Myocyte (in vitro differentiated cells): ENCODE results near the gene TMEM223. TPM values are rescaled to one million over a fixed set of nuclear protein-coding genes. Genes with fewer than 3 reads are reported as not detected.
A peak's percentile ranks its signal among the peaks of the same experiment; 100 is the strongest.
"Not testable (repeated sequence)": the region's sequence is repeated elsewhere in the genome, so short reads cannot be mapped to it uniquely, and the experiment has no call there.

Source experiments
- DNase-seq: peaks from one replicate; pipeline ENCODE4 v3.0.0-alpha.2; 2012; ENCODE audit warnings: low read depth
- microRNA-seq: library from miRNA; unstranded; fragments of <30 nt; microRNA quantifications from one replicate; pipeline ENCODE4, GENCODE V29; 2016
- total RNA-seq: library from RNA; depleted of rRNA; stranded (reverse); fragments of >200 nt; gene quantifications from 2 replicates; pipeline ENCODE4 v1.2.3, GENCODE V29; 2014

TMEM223 gene
- total RNA-seq, 1 donor from 2014 or later, result 33.4 TPM

- no peak for DNase-seq
Observed at GRCh38 chr11:62755086-62755615, 36.7 kb downstream of the TMEM223 start.

DNA sequence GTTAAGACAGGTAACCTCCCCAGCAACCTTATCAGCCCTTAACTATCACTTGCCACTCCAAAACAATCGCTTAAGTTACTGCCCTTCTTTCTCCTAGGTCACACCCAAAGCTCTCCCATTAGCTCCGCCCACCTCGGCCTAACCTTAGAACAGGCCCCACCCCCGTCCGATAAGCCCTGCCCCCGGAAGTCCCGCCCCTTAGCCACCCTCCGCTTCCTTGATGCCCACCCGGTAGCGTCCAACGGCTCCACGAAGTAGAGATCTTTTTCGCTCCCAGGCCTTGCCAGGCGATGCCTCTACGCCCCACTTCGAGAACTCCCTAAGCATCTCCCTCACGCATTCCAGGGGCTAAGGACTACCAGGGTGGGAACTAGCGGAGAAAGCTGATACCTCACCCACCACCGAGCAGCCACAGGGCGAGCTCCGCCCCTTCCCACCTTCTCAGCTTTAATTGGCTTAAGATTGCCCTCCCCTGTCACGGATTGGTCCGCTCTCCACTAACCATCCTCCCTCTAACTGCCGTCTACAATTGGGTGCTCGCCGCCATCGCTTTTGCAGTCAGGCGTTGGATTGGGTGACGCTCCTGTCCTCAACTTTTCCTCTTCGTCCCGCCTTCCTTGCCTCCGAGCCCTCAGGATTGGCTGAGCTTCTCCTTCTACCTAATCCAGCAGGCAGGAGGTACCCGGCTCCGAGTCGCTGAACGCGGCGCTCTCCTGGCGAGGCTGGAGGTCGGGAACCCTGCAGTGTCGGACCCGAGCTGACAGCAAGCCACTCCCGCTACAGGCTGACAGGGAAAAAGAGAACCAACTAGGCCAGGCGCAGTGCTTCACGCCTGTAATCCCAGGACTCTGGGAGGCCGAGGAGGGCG is 37.8 kb downstream of the TMEM223 start, which contains the start of gene ZBTB3:
ZBTB3 (minus strand) TSS at position 425 of the 868 bp plus-strand sequence. CDS start 496 bp downstream, outside the sequence.
- DNase-seq, result peak; percentile 100

DNA sequence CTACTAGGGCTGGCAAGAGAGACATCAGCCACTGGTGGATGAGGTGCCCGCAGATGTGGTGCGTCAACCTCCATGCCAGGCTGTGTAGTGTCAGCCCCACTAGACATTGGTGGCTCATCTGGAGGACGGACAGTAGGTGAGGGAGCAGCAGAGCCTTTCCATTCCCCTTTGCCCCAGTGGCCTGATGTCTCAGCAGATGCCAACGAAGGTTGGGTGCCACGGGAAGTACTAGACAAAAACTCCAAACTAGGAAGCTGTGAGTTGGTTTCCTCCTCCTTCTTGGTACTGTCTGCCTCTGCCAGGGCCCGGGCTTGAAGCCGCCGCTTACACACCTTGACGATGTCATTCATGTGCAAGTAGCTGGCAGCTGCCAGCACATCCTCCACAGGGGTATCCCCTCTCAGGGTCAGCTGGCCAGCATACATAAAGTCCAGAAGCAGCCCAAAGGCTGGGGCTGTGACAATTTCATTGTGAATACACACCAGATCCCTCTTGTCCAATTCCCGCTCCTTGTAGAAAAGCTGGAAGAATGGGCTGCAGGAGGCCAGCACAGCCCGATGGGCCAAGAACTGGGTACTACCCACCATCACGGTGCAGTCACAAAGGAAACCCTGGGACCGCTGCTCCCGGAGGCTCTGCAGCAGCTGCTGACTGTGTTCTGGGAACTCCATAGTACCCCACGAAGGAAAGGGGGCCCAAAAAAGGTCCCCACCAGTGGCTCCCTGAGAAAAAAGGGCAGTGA is 38.6 kb downstream of the TMEM223 start:
- DNase-seq, result no peak

GRCh38 chr11:62752177-62752785 is 39.5 kb downstream of the TMEM223 start:
- DNase-seq, result no peak

DNA sequence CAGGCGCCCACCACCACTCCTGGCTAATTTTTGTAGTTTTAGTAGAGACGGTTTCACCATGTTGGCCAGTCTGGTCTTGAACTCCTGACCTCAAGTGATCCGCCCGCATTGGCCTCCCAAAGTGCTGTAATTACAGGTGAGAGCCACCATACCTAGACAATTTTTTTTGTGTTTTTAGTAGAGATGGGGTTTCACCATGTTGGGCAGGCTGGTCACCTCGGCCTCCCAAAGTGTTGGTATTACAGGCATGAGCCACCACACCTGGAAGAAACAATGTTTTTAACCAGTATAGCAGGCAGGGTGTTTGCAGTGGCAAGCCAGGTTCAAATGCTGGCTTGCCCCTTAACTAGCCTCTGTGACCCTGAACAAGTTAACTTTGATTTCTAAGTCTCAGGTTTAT is 41.9 kb downstream of the TMEM223 start:
- DNase-seq, result not testable (repeated sequence)

- DNase-seq, result no peak
Observed at GRCh38 chr11:62747475-62748160, 44.2 kb downstream of the TMEM223 start.

Small RNA genes lying within 50 kb of the gene (microRNA-seq; reads per million reads assigned to microRNA genes)
- gene MIR6514 (0.97 reads per million), gene MIR6748 (not detected)

Other genes with a start within 250 kb of the TMEM223 start
- 141 and 144 TPM in 2 replicates for gene AHNAK, start 245.2 kb downstream of the TMEM223 start, total RNA-seq
- 1,484 and 1,704 TPM in 2 replicates for gene EEF1G, start 218.1 kb downstream of the TMEM223 start, total RNA-seq
- 7.5 and 8.1 TPM in 2 replicates for gene TUT1, start 200.5 kb downstream of the TMEM223 start, total RNA-seq
- 66.9 and 72.4 TPM in 2 replicates for gene MTA2, start 190.1 kb downstream of the TMEM223 start, total RNA-seq
- 11.3 and 17.6 TPM in 2 replicates for gene EML3, start 179.2 kb downstream of the TMEM223 start, total RNA-seq
- gene ROM1, start 178.7 kb downstream of the TMEM223 start, total RNA-seq, result 1.5 and 2.8 TPM in 2 replicates
- 52.6 and 59.8 TPM in 2 replicates for gene B3GAT3, start 170.0 kb downstream of the TMEM223 start, total RNA-seq
- gene GANAB, start 145.4 kb downstream of the TMEM223 start, total RNA-seq, result 168 and 174 TPM in 2 replicates
- 20.6 and 22.4 TPM in 2 replicates for gene INTS5, start 138.7 kb downstream of the TMEM223 start, total RNA-seq
- gene C11orf98, start 126.8 kb downstream of the TMEM223 start, total RNA-seq, result 32.2 and 40.7 TPM in 2 replicates
- gene CSKMT, start 126.7 kb downstream of the TMEM223 start, total RNA-seq, result 3.2 and 12.4 TPM in 2 replicates
- 5.7 and 6.3 TPM in 2 replicates for gene UQCC3, start 120.3 kb downstream of the TMEM223 start, total RNA-seq
- 4.5 and 5.0 TPM in 2 replicates for gene LBHD1, start 119.7 kb downstream of the TMEM223 start, total RNA-seq
- gene UBXN1, start 112.9 kb downstream of the TMEM223 start, total RNA-seq, result 123 and 133 TPM in 2 replicates
- 195 and 219 TPM in 2 replicates for gene LRRN4CL, start 102.5 kb downstream of the TMEM223 start, total RNA-seq
- gene BSCL2, start 84.6 kb downstream of the TMEM223 start, total RNA-seq, result 40.8 and 49.8 TPM in 2 replicates
- gene GNG3, start 84.3 kb downstream of the TMEM223 start, total RNA-seq, result not detected in 2 replicates
- gene HNRNPUL2, start 64.5 kb downstream of the TMEM223 start, total RNA-seq, result 8.0 and 8.6 TPM in 2 replicates
- 19.7 and 30.9 TPM in 2 replicates for gene TTC9C, start 63.5 kb downstream of the TMEM223 start, total RNA-seq
- 6.6 TPM in 2 replicates for gene ZBTB3, start 37.8 kb downstream of the TMEM223 start, total RNA-seq
- 67.8 and 69.4 TPM in 2 replicates for gene POLR2G, start 30.4 kb downstream of the TMEM223 start, total RNA-seq
- gene TAF6L, start 20.6 kb downstream of the TMEM223 start, total RNA-seq, result 22.1 and 24.9 TPM in 2 replicates
- 30.9 and 52.2 TPM in 2 replicates for gene TMEM179B, start 4.6 kb downstream of the TMEM223 start, total RNA-seq
- 44.0 and 48.5 TPM in 2 replicates for gene NXF1, start 13.4 kb upstream of the TMEM223 start, total RNA-seq
- gene STX5, start 40.0 kb upstream of the TMEM223 start, total RNA-seq, result 25.1 and 27.4 TPM in 2 replicates
- gene TEX54, start 40.8 kb upstream of the TMEM223 start, total RNA-seq, result not detected in 2 replicates
- gene WDR74, start 47.6 kb upstream of the TMEM223 start, total RNA-seq, result 37.9 and 48.1 TPM in 2 replicates
- gene SLC3A2, start 88.9 kb upstream of the TMEM223 start, total RNA-seq, result 141 and 195 TPM in 2 replicates
- not detected in 2 replicates for gene CHRM1, start 129.4 kb upstream of the TMEM223 start, total RNA-seq
- not detected in 2 replicates for gene SLC22A6, start 193.0 kb upstream of the TMEM223 start, total RNA-seq
- not detected in 2 replicates for gene SLC22A8, start 223.8 kb upstream of the TMEM223 start, total RNA-seq